Activated T-cell treated with anti-CD3 and anti-CD28 coated beads, Interleukin-2, amount 50 U/mL, for 4 hours (primary cell): ENCODE data around the gene LDLRAD2. TPM values are rescaled to one million over a fixed set of nuclear protein-coding genes. Genes with fewer than 3 reads are reported as not detected.
A peak's percentile ranks its signal among the peaks of the same experiment; 100 is the strongest.
"Not testable (repeated sequence)": the region's sequence is repeated elsewhere in the genome, so short reads cannot be mapped to it uniquely, and the experiment has no call there.

Experiments used
- ATAC-seq, 2 donors: fragments of 200-7000 bp; cut with Tn5 transposase; one replicate each; pipeline ENCODE4 v1.10.0; 2021
- DNase-seq: peaks from one replicate; pipeline ENCODE4 v3.0.0-alpha.2; 2020
- H3K27me3 Mint-ChIP-seq: one replicate; pipeline ENCODE4 v1.8.0; 2021; ENCODE audit warnings: low read depth, mixed read lengths
- H3K36me3 Mint-ChIP-seq: one replicate; pipeline ENCODE4 v1.8.0; 2022; ENCODE audit warnings: mixed read lengths; ENCODE audit not compliant: insufficient read depth
- H3K4me1 Mint-ChIP-seq: one replicate; pipeline ENCODE4 v1.8.0; 2021; ENCODE audit warnings: low read depth, mixed read lengths
- H3K4me3 Mint-ChIP-seq: one replicate; pipeline ENCODE4 v1.8.0; 2021; ENCODE audit warnings: mild to moderate bottlenecking, moderate library complexity, mixed read lengths
- H3K9me3 Mint-ChIP-seq: one replicate; pipeline ENCODE4 v1.8.0; 2021; ENCODE audit warnings: mixed read lengths
- total RNA-seq, 3 donors: library from RNA; stranded (reverse); gene quantifications; one replicate each; pipeline ENCODE4 v1.2.1, GENCODE V29; 2021

The LDLRAD2 gene
- under 1 TPM in 1 of 3 donors, not detected in 2; 0.05 TPM for total RNA-seq

- ATAC-seq = no peak
- Mint-ChIP-seq H3K27me3 (peaks cover 27% of the 10 kb centered on the region), H3K4me3 (no peak within 1 kb of the TSS), H3K9me3 (no peaks in the 10 kb centered on the region), H3K4me1 (peaks cover 8% of the 10 kb centered on the region), H3K36me3 (no peaks in the 10 kb centered on the region)
- no peak for DNase-seq
These were observed at the start of gene LDLRAD2 for GRCh38 chr1:21811875-21812305. Gene LDLRAD2 (plus strand): TSS chr1:21812265. CDS start chr1:21812452, 187 bp downstream.

- Mint-ChIP-seq H3K4me1 (peaks cover 57% of the 10 kb centered on the region), H3K36me3 (peaks cover 5% of the 10 kb centered on the region), H3K27me3 (no peaks in the 10 kb centered on the region), H3K9me3 (no peaks in the 10 kb centered on the region), H3K4me3 (no peak overlapping the region)
- ATAC-seq (no peak), DNase-seq (no peak)
These were observed 48.8 kb upstream of the LDLRAD2 start for GRCh38 chr1:21763236-21763635.

- peaks cover 7% of the 10 kb centered on the region for H3K36me3 Mint-ChIP-seq
- peaks cover 59% of the 10 kb centered on the region for H3K4me1 Mint-ChIP-seq
- ATAC-seq (no peak), DNase-seq (no peak)
- no peak overlapping the region for H3K4me3 Mint-ChIP-seq
- no peaks in the 10 kb centered on the region for H3K9me3 Mint-ChIP-seq
- H3K27me3 Mint-ChIP-seq = no peaks in the 10 kb centered on the region
These were observed 48.2 kb upstream of the LDLRAD2 start for GRCh38 chr1:21763694-21764419.

DNA sequence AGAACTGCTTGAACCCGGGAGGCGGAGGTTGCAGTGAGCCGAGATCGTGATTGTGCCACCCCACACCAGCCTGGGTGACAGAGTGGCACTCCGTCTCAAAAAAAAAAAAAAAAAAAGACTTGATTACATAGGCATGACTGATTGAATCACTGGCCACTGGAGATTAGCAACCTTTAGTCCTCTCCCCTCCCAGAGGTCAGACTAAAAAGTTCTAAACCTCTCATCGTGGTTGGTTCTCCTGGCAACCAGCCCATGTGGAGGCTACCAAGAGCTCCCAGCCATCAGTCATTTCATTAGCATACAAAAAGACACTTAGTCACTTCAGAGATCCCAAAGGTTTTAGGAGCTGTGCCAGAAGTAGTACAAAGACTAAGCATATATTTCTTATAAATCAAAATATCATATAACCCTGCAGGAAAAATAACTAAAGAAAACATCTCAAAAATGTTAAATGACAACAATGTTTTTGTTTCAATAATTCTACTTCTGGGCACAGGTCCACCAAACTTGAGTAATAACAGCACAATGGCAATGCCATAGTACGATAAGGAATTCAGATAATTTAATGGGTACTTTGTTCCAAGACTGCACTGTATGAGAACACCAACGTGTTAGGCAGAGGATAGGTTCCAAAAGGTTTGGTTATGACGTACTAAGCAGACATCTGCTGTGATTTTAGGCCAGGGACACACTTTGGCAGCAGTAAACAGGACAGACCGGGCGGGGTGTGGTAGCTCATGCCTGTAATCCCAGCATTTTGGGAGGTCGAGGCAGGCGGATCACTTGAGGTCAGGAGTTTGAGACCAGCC is 47.2 kb upstream of the LDLRAD2 start:
- ATAC-seq (peak; percentile 29), DNase-seq (no peak)
- H3K9me3 Mint-ChIP-seq = no peaks in the 10 kb centered on the region
- H3K4me1 Mint-ChIP-seq = peaks cover 56% of the 10 kb centered on the region
- H3K4me3 Mint-ChIP-seq = no peak overlapping the region
- H3K27me3 Mint-ChIP-seq = no peaks in the 10 kb centered on the region
- peaks cover 8% of the 10 kb centered on the region for H3K36me3 Mint-ChIP-seq

- Mint-ChIP-seq H3K4me3 (no peak overlapping the region), H3K36me3 (peaks cover 12% of the 10 kb centered on the region), H3K9me3 (no peaks in the 10 kb centered on the region), H3K27me3 (no peaks in the 10 kb centered on the region), H3K4me1 (peaks cover 56% of the 10 kb centered on the region)
- peak; percentile 76 to 83 for ATAC-seq
- DNase-seq = no peak
These were observed 45.9 kb upstream of the LDLRAD2 start for GRCh38 chr1:21766210-21766609.

GRCh38 chr1:21767106-21767505 is 45.0 kb upstream of the LDLRAD2 start:
- DNase-seq, H3K27me3 Mint-ChIP-seq, H3K9me3 Mint-ChIP-seq, ATAC-seq, H3K4me3 Mint-ChIP-seq: not testable (repeated sequence)
- Mint-ChIP-seq H3K4me1 (peaks cover 54% of the 10 kb centered on the region), H3K36me3 (peaks cover 12% of the 10 kb centered on the region)

GRCh38 chr1:21770201-21770600 is 41.9 kb upstream of the LDLRAD2 start:
- ATAC-seq = no peak
- H3K36me3 Mint-ChIP-seq = peaks cover 10% of the 10 kb centered on the region
- H3K27me3 Mint-ChIP-seq = no peaks in the 10 kb centered on the region
- no peak overlapping the region for H3K4me3 Mint-ChIP-seq
- no peak for DNase-seq
- no peaks in the 10 kb centered on the region for H3K9me3 Mint-ChIP-seq
- peaks cover 49% of the 10 kb centered on the region for H3K4me1 Mint-ChIP-seq

DNA sequence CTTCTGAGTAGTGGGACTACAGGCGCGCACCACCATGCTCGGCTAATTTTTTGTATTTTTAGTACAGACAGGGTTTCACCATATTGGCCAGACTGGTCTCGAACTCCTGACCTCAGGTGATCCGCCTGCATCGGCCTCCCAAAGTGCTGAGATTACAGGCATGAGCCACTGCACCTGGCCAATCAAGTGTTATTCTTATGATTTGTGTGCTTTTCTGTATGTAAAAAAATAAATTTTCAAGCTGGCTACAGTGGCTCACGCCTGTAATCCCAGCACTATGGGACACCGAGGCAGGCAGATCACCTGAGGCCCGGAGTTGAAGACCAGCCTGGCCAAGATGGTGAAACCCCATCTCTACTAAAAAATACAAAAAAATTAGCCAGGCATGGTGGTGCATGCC is 41.5 kb upstream of the LDLRAD2 start:
- not testable (repeated sequence) for H3K9me3 Mint-ChIP-seq, H3K27me3 Mint-ChIP-seq, DNase-seq, H3K4me3 Mint-ChIP-seq, ATAC-seq, H3K36me3 Mint-ChIP-seq
- peaks cover 49% of the 10 kb centered on the region for H3K4me1 Mint-ChIP-seq

- H3K4me1 Mint-ChIP-seq = peaks cover 48% of the 10 kb centered on the region
- not testable (repeated sequence) for H3K9me3 Mint-ChIP-seq, H3K27me3 Mint-ChIP-seq, H3K36me3 Mint-ChIP-seq, ATAC-seq, H3K4me3 Mint-ChIP-seq, DNase-seq
These were observed 40.4 kb upstream of the LDLRAD2 start for GRCh38 chr1:21771672-21772071.

- Mint-ChIP-seq H3K4me3 (no peak overlapping the region), H3K36me3 (peaks cover 12% of the 10 kb centered on the region), H3K4me1 (peaks cover 57% of the 10 kb centered on the region), H3K27me3 (no peaks in the 10 kb centered on the region), H3K9me3 (no peaks in the 10 kb centered on the region)
- ATAC-seq (peak; percentile 19 to 39), DNase-seq (no peak)
These were observed 38.5 kb upstream of the LDLRAD2 start for GRCh38 chr1:21773585-21773984.

DNA sequence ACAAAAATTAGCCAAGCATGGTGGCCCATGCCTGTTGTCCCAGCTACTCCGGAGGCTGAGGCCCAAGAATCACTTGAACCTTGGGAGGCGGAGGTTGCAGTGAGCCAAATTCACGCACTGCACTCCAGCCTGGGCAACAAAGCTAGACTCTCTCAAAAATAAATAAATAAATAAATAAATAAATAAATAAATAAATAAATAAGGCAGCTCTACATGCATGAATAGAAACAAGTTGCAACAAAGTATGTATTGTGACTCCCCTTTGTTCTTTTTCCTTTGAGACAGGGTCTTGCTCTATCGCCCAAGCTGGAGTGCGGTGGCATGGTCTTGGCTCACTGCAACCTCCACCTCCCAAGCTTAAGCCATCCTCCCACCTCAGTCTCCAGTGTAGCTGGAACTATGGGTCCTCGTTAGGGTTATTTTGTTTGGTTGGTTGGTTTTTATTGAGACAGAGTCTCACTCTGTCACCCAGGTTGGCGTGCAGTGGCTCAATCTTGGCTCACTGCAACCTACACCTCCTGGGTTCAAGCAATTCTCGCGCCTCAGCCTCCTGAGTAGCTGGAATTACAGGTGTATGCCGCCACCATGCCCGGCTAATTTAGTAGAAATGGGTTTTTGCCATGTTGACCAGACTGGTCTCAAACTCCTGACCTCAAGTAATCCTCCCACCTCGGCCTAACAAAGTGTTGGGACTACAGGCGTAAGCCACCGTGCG is 37.1 kb upstream of the LDLRAD2 start:
- Mint-ChIP-seq H3K36me3 (peaks cover 9% of the 10 kb centered on the region), H3K9me3 (no peaks in the 10 kb centered on the region), H3K4me3 (no peak overlapping the region), H3K27me3 (no peaks in the 10 kb centered on the region), H3K4me1 (peaks cover 61% of the 10 kb centered on the region)
- ATAC-seq = no peak
- DNase-seq = no peak

- DNase-seq (no peak), ATAC-seq (no peak)
- Mint-ChIP-seq H3K9me3 (no peaks in the 10 kb centered on the region), H3K4me3 (no peak overlapping the region), H3K27me3 (no peaks in the 10 kb centered on the region), H3K36me3 (peaks cover 6% of the 10 kb centered on the region), H3K4me1 (peaks cover 61% of the 10 kb centered on the region)
These were observed 36.5 kb upstream of the LDLRAD2 start for GRCh38 chr1:21775550-21775914.

GRCh38 chr1:21775985-21776562 is 36.0 kb upstream of the LDLRAD2 start:
- Mint-ChIP-seq H3K9me3 (no peaks in the 10 kb centered on the region), H3K36me3 (peaks cover 6% of the 10 kb centered on the region), H3K4me1 (peaks cover 62% of the 10 kb centered on the region), H3K27me3 (no peaks in the 10 kb centered on the region), H3K4me3 (peak overlapping the region; percentile 2)
- no peak for DNase-seq
- peak; percentile 20 to 32 for ATAC-seq

GRCh38 chr1:21776925-21777324 is 35.1 kb upstream of the LDLRAD2 start:
- not testable (repeated sequence) for DNase-seq, ATAC-seq, H3K36me3 Mint-ChIP-seq, H3K4me3 Mint-ChIP-seq, H3K27me3 Mint-ChIP-seq, H3K9me3 Mint-ChIP-seq
- H3K4me1 Mint-ChIP-seq = peaks cover 64% of the 10 kb centered on the region
